GM12865 (cell line): ENCODE results near the gene ERN2.

Experiments
- DNase-seq: peaks from one replicate; pipeline ENCODE4 v3.0.0; 2010; ENCODE audit warnings: low read depth
- H3K4me3 ChIP-seq: 2 replicates; pipeline ENCODE4 v1.5.1; 2011; ENCODE audit warnings: mild to moderate bottlenecking, low read depth, low read length, control low read depth
- CTCF ChIP-seq: IDR thresholded peaks from 2 replicates; pipeline ENCODE4 v1.5.1; 2011; ENCODE audit warnings: low read length, control low read depth, low read depth, inconsistent platforms; ENCODE audit not compliant: insufficient read depth; ENCODE audit errors: missing control alignments

Gene ERN2

GRCh38 chr16:23694265-23694643, 18.8 kb downstream of the ERN2 start:
- no peak for DNase-seq
- no peak for TF ChIP-seq CTCF
- H3K4me3 ChIP-seq = no peak overlapping the region

- no peak overlapping the region for H3K4me3 ChIP-seq
- no peak for DNase-seq
- no peak for TF ChIP-seq CTCF
These were observed 20.7 kb downstream of the ERN2 start for GRCh38 chr16:23692190-23692837.

GRCh38 chr16:23691483-23692189, 21.4 kb downstream of the ERN2 start:
- no peak for TF ChIP-seq CTCF
- H3K4me3 ChIP-seq = no peak overlapping the region
- DNase-seq = no peak

- no peak overlapping the region for H3K4me3 ChIP-seq
- no peak for DNase-seq
- no peak for TF ChIP-seq CTCF
These were observed 22.1 kb downstream of the ERN2 start for GRCh38 chr16:23690771-23691482.

GRCh38 chr16:23689442-23690187, 23.4 kb downstream of the ERN2 start:
- no peak for TF ChIP-seq CTCF
- H3K4me3 ChIP-seq = no peak overlapping the region
- DNase-seq = no peak

- no peak overlapping the region for H3K4me3 ChIP-seq
- no peak for TF ChIP-seq CTCF
- DNase-seq = no peak
These were observed 25.8 kb downstream of the ERN2 start for GRCh38 chr16:23687034-23687808.
